ENCODE data around the gene SORT1.

GRCh38 chr1:109425391-109426280, 27.9 kb upstream of the SORT1 start:
- TF ChIP-seq CTCF (IDR thresholded peaks at IDR 0.05) (no peak), POLR2A (IDR thresholded peaks at IDR 0.05) (no peak), POLR2AphosphoS5 (IDR thresholded peaks at IDR 0.05) (no peak), EP300 (IDR thresholded peaks at IDR 0.05) (no peak)
